H54 (cell line): ENCODE measurements around the gene RNH1.

Experiments used
- DNase-seq: peaks from one replicate; pipeline ENCODE4 v3.0.0; 2011; ENCODE audit warnings: low spot score, mixed read lengths; ENCODE audit not compliant: insufficient read length
- FAIRE-seq: peaks from 3 replicates; lab custom pipeline; 2011; peaks lifted over from hg19 to GRCh38; lab: Jason Lieb, UNC
- POLR2A ChIP-seq: IDR thresholded peaks from 2 replicates; pipeline ENCODE4 v1.6.1; 2011; ENCODE audit warnings: low read depth, mild to moderate bottlenecking, low read length

The RNH1 gene

GRCh38 chr11:450809-451451 is 56.1 kb downstream of the RNH1 start:
- no peak for TF ChIP-seq POLR2A
- FAIRE-seq, result no peak
- DNase-seq, result peak; percentile 68

- FAIRE-seq (no peak), DNase-seq (peak; percentile 94)
- TF ChIP-seq POLR2A, result peak; percentile 62
These were observed 56.9 kb downstream of the RNH1 start, which contains the start of gene PTDSS2 for GRCh38 chr11:449889-450808. PTDSS2 (plus strand) TSS chr11:450279; CDS start chr11:450456, 177 bp downstream.

GRCh38 chr11:447923-448731 is 58.9 kb downstream of the RNH1 start:
- FAIRE-seq, result no peak
- DNase-seq, result peak; percentile 95
- TF ChIP-seq POLR2A, result peak; percentile 56

- DNase-seq, result no peak
- FAIRE-seq, result no peak
- no peak for TF ChIP-seq POLR2A
These were observed 60.2 kb downstream of the RNH1 start for GRCh38 chr11:446891-447290.

GRCh38 chr11:445765-446588 is 61.1 kb downstream of the RNH1 start:
- no peak for FAIRE-seq

More at GRCh38 chr11:445765-446588, 61.1 kb downstream of the RNH1 start:
- DNase-seq, result no peak
- TF ChIP-seq POLR2A, result no peak
